SK-N-MC (cell line): Measurements from ENCODE around the gene RSU1.

Experiments
- EZH2 ChIP-seq: fragments of 200-600 bp; sonication (generic); IDR thresholded peaks from one replicate; pipeline ENCODE4 v1.6.1; 2017; ENCODE audit warnings: antibody characterized with exemption
- POLR2AphosphoS5 ChIP-seq: IDR thresholded peaks from 2 replicates; pipeline ENCODE4 v1.6.1; 2012; ENCODE audit warnings: mild to moderate bottlenecking, low read depth, low read length, borderline replicate concordance

- no peak for TF ChIP-seq POLR2AphosphoS5
- no peak for TF ChIP-seq EZH2
Measured at GRCh38 chr10:16761300-16761699, 55.9 kb downstream of the RSU1 start.
